IMR-90 (cell line): ENCODE results near the gene P4HA1. TPM values are rescaled to one million over a fixed set of nuclear protein-coding genes. Genes with fewer than 3 reads are reported as not detected.
"Not testable (repeated sequence)": the region's sequence is repeated elsewhere in the genome, so short reads cannot be mapped to it uniquely, and the experiment has no call there.

Experiments
- ATAC-seq: fragments of 200-7000 bp; cut with Tn5 transposase; 2 replicates; pipeline ENCODE4 v1.9.1; 2020; ENCODE audit warnings: low read depth, mild to moderate bottlenecking, moderate library complexity
- BruUV-seq: library from RNA; stranded (reverse); fragments of 400-500 nt; replicated peaks from 2 replicates; lab custom pipeline; 2021; lab: Mats Ljungman, UMichigan
- CTCF ChIA-PET: fragments of 300-600 bp; formaldehyde crosslinking; extraction: SDS; loops from one replicate; lab custom pipeline; 2021; ENCODE audit warnings: antibody characterized with exemption; lab: Yijun Ruan, JAX
- POLR2A ChIA-PET: fragments of 300-600 bp; sonication (Branson Sonifier 250); formaldehyde crosslinking; loops from one replicate; lab custom pipeline; 2022; ENCODE audit warnings: antibody characterized with exemption; ENCODE audit not compliant: unreplicated experiment; lab: Charles Lee
- DNase-seq: peaks from one replicate; pipeline ENCODE4 v3.0.0; 2013
- H2AFZ ChIP-seq: replicated peaks from 2 replicates; pipeline ENCODE3; 2013; ENCODE audit warnings: low read length, mild to moderate bottlenecking; ENCODE audit not compliant: poor library complexity
- H2AK5ac ChIP-seq: 2 replicates; pipeline ENCODE4 v1.6.1; 2013; ENCODE audit warnings: low read depth, low read length, inconsistent platforms
- H2AK9ac ChIP-seq: replicated peaks from 2 replicates; pipeline ENCODE3; 2013; ENCODE audit warnings: mild to moderate bottlenecking, low read depth, low read length, moderate library complexity; ENCODE audit not compliant: poor library complexity
- H2BK120ac ChIP-seq: 2 replicates; pipeline ENCODE4 v1.6.1; 2013; ENCODE audit warnings: low read depth, low read length, inconsistent platforms
- H2BK15ac ChIP-seq: 3 replicates; pipeline ENCODE4 v1.6.1; 2013; ENCODE audit warnings: low read depth, low read length, inconsistent platforms
- H2BK20ac ChIP-seq: 2 replicates; pipeline ENCODE4 v1.6.1; 2013; ENCODE audit warnings: low read depth, mild to moderate bottlenecking, inconsistent platforms, low read length, moderate library complexity
- H2BK5ac ChIP-seq: 2 replicates; pipeline ENCODE4 v1.6.1; 2013; ENCODE audit warnings: mild to moderate bottlenecking, low read depth, low read length, inconsistent platforms; ENCODE audit not compliant: poor library complexity, severe bottlenecking
- H3K14ac ChIP-seq: replicated peaks from 2 replicates; pipeline ENCODE4 v1.6.1; 2013; ENCODE audit warnings: low read depth, low read length, inconsistent platforms
- H3K18ac ChIP-seq: 2 replicates; pipeline ENCODE4 v1.6.1; 2013; ENCODE audit warnings: low read depth, low read length, control low read depth
- H3K23ac ChIP-seq: 2 replicates; pipeline ENCODE4 v1.6.1; 2013; ENCODE audit warnings: low read depth, low read length, inconsistent platforms
- H3K27ac ChIP-seq: 2 replicates; pipeline ENCODE4 v1.5.1; 2013; ENCODE audit warnings: mild to moderate bottlenecking, control low read depth, low read length; ENCODE audit not compliant: insufficient read depth
- H3K27me3 ChIP-seq: 2 replicates; pipeline ENCODE4 v1.6.1; 2013; ENCODE audit warnings: low read length; ENCODE audit not compliant: control insufficient read depth, insufficient read depth
- H3K36me3 ChIP-seq: 2 replicates; pipeline ENCODE4 v1.6.1; 2013; ENCODE audit warnings: low read length, mixed read lengths; ENCODE audit not compliant: control insufficient read depth, insufficient read depth
- H3K4ac ChIP-seq: 2 replicates; pipeline ENCODE4 v1.6.1; 2013; ENCODE audit warnings: low read depth, low read length, inconsistent platforms
- H3K4me1 ChIP-seq: 2 replicates; pipeline ENCODE4 v1.6.1; 2013; ENCODE audit warnings: low read length, mixed read lengths; ENCODE audit not compliant: control insufficient read depth, insufficient read depth
- H3K4me2 ChIP-seq: 2 replicates; pipeline ENCODE4 v1.6.1; 2013; ENCODE audit warnings: low read depth, mild to moderate bottlenecking, control low read depth, low read length, moderate library complexity
- H3K4me3 ChIP-seq: 2 replicates; pipeline ENCODE4 v1.5.1; 2013; ENCODE audit warnings: low read depth, mild to moderate bottlenecking, control low read depth, low read length, moderate library complexity; ENCODE audit not compliant: insufficient read depth
- H3K56ac ChIP-seq: 2 replicates; pipeline ENCODE4 v1.6.1; 2013; ENCODE audit warnings: low read length, inconsistent platforms; ENCODE audit not compliant: insufficient read depth; ENCODE audit errors: extremely low read depth
- H3K79me1 ChIP-seq, 2 experiments: 2 replicates each; pipeline ENCODE4 v1.6.1; 2013; ENCODE audit warnings: low read length in 2 of 2, inconsistent platforms in 1 of 2, low read depth in 1 of 2
- H3K9ac ChIP-seq: 2 replicates; pipeline ENCODE4 v1.6.1; 2013; ENCODE audit warnings: low read depth, low read length, control low read depth
- H3K9me1 ChIP-seq: 2 replicates; pipeline ENCODE4 v1.6.1; 2013; ENCODE audit warnings: low read length, inconsistent platforms; ENCODE audit not compliant: insufficient read depth
- H3K9me3 ChIP-seq: 2 replicates; pipeline ENCODE4 v1.6.1; 2013; ENCODE audit warnings: low read length; ENCODE audit not compliant: control insufficient read depth, insufficient read depth
- H4K20me1 ChIP-seq: 2 replicates; pipeline ENCODE4 v1.6.1; 2013; ENCODE audit warnings: low read length, inconsistent platforms; ENCODE audit not compliant: insufficient read depth
- H4K5ac ChIP-seq: 2 replicates; pipeline ENCODE4 v1.6.1; 2013; ENCODE audit warnings: mild to moderate bottlenecking, low read depth, low read length, control low read depth
- H4K8ac ChIP-seq, 2 experiments: 2 replicates each; pipeline ENCODE4 v1.6.1; 2013; ENCODE audit warnings: low read depth in 2 of 2, low read length in 2 of 2, control low read depth in 1 of 2, inconsistent platforms in 1 of 2
- H4K91ac ChIP-seq: 2 replicates; pipeline ENCODE4 v1.6.1; 2013; ENCODE audit warnings: low read depth, low read length, inconsistent platforms; ENCODE audit not compliant: insufficient read depth
- WGBS, 2 experiments: methylation state at CpG; one replicate each; pipeline versions ENCODE4 v1.1.5 to v1.1.7; 2013; ENCODE audit warnings: missing lambda C conversion rate in 2 of 2; ENCODE audit not compliant: insufficient read length in 1 of 2; ENCODE audit errors: extremely low coverage in 2 of 2; 5-methylcytosine and 5-hydroxymethylcytosine counted together
- dilution Hi-C: fragments of 300-500 bp; cut with HindIII; formaldehyde crosslinking; loops from one replicate; pipeline ENCODE4 v1.14.3; 2018; ENCODE audit warnings: low sequenced_read_pairs; ENCODE audit not compliant: unreplicated experiment
- in situ Hi-C: fragments of 300-500 bp; cut with MboI; formaldehyde crosslinking; loops from 3 replicates; pipeline ENCODE4 v1.14.3; 2019; ENCODE audit warnings: low sequenced_read_pairs, inconsistent platforms, mixed read lengths
- intact Hi-C: fragments of 100-400 bp; cut with micrococcal nuclease; formaldehyde crosslinking; loops from 2 replicates; pipeline ENCODE4 v1.10.0; 2022
- polyA plus RNA-seq, 3 experiments: library from polyadenylated mRNA; depleted of rRNA; stranded (reverse); fragments of >200 nt; gene quantifications; 2 replicates each; pipeline ENCODE4 v1.2.3, GENCODE V29; 2012; ENCODE audit warnings: low replicate concordance in 1 of 3
- total RNA-seq: library from RNA; depleted of rRNA; stranded (reverse); fragments of >200 nt; gene quantifications from 2 replicates; pipeline ENCODE4 v1.2.3, GENCODE V29; 2012

Gene P4HA1
- total and polyA plus RNA-seq, 2 of the 4 experiments (the other 2 are of a cell fraction), result 178 to 241 TPM

- H3K4ac ChIP-seq, H3K23ac ChIP-seq, DNase-seq, H3K9me3 ChIP-seq, BruUV-seq, H4K5ac ChIP-seq, H2AK5ac ChIP-seq, H3K56ac ChIP-seq, H3K4me1 ChIP-seq, H3K4me2 ChIP-seq, H3K27ac ChIP-seq, H2AK9ac ChIP-seq, H3K9ac ChIP-seq, ATAC-seq, H4K91ac ChIP-seq, in situ Hi-C loops, POLR2A ChIA-PET, H3K4me3 ChIP-seq, H3K18ac ChIP-seq, dilution Hi-C loops, CTCF ChIA-PET, H3K14ac ChIP-seq, H2BK20ac ChIP-seq, H2BK5ac ChIP-seq, intact Hi-C loops, H3K27me3 ChIP-seq, H2BK120ac ChIP-seq, H2BK15ac ChIP-seq, H4K8ac ChIP-seq, H2AFZ ChIP-seq: not testable (repeated sequence)
- peaks cover 27% of the 10 kb centered on the region for H4K20me1 ChIP-seq
- H3K79me1 ChIP-seq, result peaks cover 16 to 37% of the 10 kb centered on the region in 2 experiments
- peaks cover 25% of the 10 kb centered on the region for H3K36me3 ChIP-seq
- WGBS, 2 experiments, result no CpG with 5 or more reads among the region's 4 CpGs
- peaks cover 18% of the 10 kb centered on the region for H3K9me1 ChIP-seq
Measured at GRCh38 chr10:73022961-73023360, 73.7 kb downstream of the P4HA1 start.

- dilution Hi-C loops, DNase-seq, H4K8ac ChIP-seq, H2BK15ac ChIP-seq, H3K27me3 ChIP-seq, intact Hi-C loops, H3K9me3 ChIP-seq, H3K9ac ChIP-seq, in situ Hi-C loops, H2AFZ ChIP-seq, H4K5ac ChIP-seq, H2BK120ac ChIP-seq, H2BK20ac ChIP-seq, BruUV-seq, CTCF ChIA-PET, H3K56ac ChIP-seq, POLR2A ChIA-PET, H3K14ac ChIP-seq, H3K4me3 ChIP-seq, H2AK5ac ChIP-seq, ATAC-seq, H3K18ac ChIP-seq, H2AK9ac ChIP-seq, H3K23ac ChIP-seq, H4K91ac ChIP-seq, H2BK5ac ChIP-seq, H3K27ac ChIP-seq, H3K4me2 ChIP-seq, H3K4ac ChIP-seq: not testable (repeated sequence)
- H3K79me1 ChIP-seq, result peaks cover 19 to 42% of the 10 kb centered on the region in 2 experiments
- H3K36me3 ChIP-seq, result peaks cover 28% of the 10 kb centered on the region
- peaks cover 12% of the 10 kb centered on the region for H3K4me1 ChIP-seq
- 90% methylated on average over 2 of the region's 6 CpGs; no CpG with 5 or more reads in 1 of the 2 experiments for WGBS, 2 experiments
- peaks cover 18% of the 10 kb centered on the region for H3K9me1 ChIP-seq
- H4K20me1 ChIP-seq, result peaks cover 31% of the 10 kb centered on the region
Measured at GRCh38 chr10:73021538-73022164, 75.0 kb downstream of the P4HA1 start.
